Measurements from ENCODE around the gene SLC43A2.
A peak's percentile ranks its signal among the peaks of the same experiment; 100 is the strongest.

The SLC43A2 gene

DNA sequence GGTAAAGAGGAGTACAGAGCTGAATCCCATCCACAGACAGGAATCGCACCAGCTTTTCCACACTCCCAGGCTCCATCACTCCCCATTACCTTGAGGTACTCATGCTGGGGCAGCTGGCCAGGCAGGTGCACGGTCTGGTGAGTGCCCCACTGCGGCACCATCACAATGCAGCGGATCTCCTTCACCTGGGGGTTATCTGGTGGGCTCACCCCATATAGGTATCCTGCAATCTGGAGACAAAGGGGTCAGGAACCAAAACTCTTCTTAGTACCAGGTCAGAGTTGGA, 22.9 kb upstream of the SLC43A2 start:
- no peak overlapping the region for H3K4me3 ChIP-seq (replicated peaks; ENCODE audit: low read depth, low read length)
- no peak for DNase-seq (ENCODE audit: extremely low read depth, low read depth)
- TF ChIP-seq, protein P1, sequence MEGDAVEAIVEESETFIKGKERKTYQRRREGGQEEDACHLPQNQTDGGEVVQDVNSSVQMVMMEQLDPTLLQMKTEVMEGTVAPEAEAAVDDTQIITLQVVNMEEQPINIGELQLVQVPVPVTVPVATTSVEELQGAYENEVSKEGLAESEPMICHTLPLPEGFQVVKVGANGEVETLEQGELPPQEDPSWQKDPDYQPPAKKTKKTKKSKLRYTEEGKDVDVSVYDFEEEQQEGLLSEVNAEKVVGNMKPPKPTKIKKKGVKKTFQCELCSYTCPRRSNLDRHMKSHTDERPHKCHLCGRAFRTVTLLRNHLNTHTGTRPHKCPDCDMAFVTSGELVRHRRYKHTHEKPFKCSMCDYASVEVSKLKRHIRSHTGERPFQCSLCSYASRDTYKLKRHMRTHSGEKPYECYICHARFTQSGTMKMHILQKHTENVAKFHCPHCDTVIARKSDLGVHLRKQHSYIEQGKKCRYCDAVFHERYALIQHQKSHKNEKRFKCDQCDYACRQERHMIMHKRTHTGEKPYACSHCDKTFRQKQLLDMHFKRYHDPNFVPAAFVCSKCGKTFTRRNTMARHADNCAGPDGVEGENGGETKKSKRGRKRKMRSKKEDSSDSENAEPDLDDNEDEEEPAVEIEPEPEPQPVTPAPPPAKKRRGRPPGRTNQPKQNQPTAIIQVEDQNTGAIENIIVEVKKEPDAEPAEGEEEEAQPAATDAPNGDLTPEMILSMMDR (IDR thresholded peaks at IDR 0.05; ENCODE audit: low read depth, low read length, missing control alignments): no peak

DNA sequence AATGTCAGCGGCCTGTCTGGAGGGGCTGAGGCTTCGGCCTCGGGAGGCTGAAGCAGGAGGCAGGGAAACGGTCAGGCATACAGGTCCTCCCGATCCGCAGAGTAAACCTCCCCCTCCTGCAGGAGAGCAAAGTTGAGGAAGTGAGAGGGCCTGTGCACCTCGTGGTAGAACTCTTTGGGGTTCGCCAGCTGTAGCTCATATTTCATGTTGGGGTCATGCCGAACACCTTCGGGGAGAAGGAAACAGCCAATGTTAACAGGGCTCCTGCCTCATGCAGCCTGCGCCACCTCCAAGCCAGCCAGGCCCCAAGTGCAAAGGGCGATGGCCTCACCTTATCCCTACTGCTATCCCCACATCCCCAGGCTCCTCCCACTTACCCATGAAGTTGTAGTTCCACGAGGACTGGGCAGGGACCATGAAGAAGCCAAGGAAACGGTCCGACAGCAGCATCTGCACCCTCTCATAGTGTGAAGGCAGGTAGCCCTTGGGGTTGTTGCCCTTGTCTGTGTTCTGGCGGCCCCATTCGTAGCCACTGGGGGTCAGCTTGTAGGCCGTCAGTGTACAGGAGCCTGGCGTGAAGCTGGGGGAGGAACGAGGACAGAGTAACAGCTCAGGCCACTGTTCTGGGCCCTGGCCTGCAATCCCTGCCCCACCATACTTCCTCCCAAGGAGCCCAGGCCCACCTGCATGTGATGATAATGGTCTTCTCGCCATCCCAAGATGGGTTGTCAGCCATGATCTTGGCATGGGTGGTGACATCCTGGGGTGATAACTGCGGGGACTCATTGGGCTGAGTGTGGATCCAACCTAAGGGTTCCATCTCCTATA, 22.3 kb upstream of the SLC43A2 start:
- no peak for DNase-seq (ENCODE audit: extremely low read depth, low read depth)
- no peak overlapping the region for H3K4me3 ChIP-seq (replicated peaks; ENCODE audit: low read depth, low read length)

DNA sequence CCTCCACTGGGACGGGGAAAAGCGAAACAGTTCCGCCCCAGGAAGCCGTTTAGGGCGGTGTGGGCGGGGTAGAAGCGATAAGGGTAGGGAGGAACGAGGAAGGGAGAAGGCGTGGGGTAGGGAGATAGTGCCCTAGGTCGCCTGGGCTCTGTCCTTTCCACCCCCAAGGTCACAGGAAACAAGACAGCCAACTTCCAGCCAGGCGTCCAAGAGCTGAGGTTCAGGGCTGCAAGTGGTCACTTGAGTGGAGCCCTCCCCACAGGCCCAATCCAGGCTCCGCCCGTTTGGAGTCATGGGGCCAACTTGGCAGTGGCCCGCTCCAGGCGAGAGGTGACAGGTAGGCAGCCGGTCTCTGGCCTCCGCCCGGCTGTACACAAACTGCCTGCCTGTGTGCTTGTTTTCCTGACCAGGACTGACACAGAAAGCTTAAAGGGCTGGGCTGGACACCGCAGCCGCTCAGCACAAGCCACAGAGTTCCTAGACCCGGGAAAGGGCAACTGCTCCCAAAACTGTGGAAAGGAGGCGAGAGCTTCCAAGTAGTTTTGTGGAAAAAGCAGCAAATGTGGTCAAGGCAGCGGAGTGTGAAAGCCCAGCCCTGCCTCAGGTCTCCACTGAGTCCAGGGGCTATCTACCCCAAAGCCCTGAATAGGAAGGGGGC, 21.3 kb upstream of the SLC43A2 start, which contains the start of gene RILP:
Gene RILP (minus strand): TSS at position 23 of the 658 bp plus-strand sequence. CDS start 62 bp downstream, outside the sequence.
- TF ChIP-seq, protein P1 (IDR thresholded peaks at IDR 0.05; ENCODE audit: low read depth, low read length, missing control alignments): no peak
- DNase-seq (ENCODE audit: extremely low read depth, low read depth): no peak
- peak within 1 kb of the TSS; percentile 45 for H3K4me3 ChIP-seq (replicated peaks; ENCODE audit: low read depth, low read length)

More for the DNA sequence above, 22.3 kb upstream of the SLC43A2 start:
- TF ChIP-seq, protein P1 (IDR thresholded peaks at IDR 0.05; ENCODE audit: low read depth, low read length, missing control alignments): no peak

DNA sequence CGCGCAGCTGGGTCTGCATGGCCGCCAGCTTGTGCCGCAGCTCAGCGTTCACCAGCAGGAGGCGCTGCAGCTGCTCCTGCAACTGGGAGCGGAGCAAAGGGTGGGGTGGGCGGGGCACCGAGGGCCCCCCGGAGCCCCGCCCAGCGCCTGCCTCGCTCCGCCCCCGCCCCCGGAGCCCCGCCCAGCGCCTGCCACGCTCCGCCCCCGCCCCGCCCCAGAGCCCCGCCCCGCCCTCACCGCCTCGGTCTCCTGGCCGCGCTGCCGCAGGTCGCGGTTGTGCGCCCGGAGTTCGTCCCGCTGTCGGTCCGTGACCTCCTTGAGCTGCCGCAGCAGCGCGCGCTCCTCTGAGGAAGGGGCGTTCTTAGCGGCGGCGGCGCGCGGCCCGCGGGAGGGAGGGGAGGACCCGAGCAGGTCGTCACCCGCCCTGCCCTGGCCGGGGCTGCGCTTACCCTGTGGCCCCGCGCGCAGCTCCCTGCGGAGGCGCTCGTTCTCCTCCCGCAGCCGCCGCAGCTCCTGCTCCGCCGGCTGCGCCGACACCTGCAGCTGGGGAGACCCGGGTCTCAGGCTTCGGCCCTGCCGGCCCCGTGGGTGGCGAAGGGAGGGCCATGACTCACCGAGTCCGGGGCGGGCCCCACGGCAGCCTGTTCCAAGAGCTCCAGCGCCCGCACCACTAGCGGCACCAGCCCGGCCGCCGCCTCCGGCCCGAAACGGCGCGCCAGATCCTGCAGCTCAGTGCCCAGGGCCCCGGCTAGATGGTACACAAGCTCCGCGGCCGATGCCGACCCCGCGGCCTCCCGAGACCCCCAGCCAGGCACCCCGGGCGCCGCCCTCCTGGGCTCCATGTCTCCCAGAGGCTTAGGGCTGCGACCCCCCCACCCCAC, 20.6 kb upstream of the SLC43A2 start:
- peak; percentile 60 for DNase-seq (ENCODE audit: extremely low read depth, low read depth)
- TF ChIP-seq, protein P1 (IDR thresholded peaks at IDR 0.05; ENCODE audit: low read depth, low read length, missing control alignments): peak; percentile 67
- H3K4me3 ChIP-seq (replicated peaks; ENCODE audit: low read depth, low read length): peak overlapping the region; percentile 45

DNA sequence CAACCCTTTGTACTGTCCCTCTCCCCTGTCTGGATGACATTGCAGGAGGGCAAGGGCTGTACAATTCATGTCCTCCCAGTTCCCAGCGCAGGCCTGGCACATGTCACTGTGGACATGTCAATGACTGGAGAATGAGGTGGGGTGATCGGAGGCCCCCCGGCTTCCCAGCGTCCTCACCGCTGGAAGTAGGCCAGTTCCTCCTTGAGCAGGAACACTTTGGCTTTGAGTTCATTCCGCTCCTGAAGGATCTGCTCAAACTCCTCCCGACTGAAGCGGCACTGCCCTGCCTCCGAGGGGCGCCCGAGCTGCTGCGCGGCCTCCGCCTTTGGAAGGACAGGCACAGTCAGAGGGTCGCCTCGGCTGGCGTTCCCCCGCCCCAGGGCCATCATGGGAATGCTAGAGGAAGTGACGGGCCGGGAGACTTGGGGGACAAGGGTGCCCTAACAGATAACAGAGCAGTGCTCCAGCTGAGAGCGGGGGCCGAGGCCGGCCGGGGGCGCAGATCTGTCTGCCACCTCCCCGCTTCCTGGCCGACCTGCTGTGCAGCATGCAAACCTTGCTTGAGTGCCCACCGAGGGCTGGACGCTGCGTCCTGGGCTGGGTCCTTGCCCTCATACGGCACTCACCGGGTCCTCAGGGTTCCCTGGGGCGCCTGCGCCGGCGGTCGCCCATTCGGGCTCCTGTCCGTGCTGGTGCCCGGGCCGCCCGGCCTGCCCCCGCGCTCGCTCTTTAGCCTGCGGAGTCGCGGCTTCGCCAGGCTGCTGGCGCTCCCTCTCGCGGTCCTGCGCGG, 19.7 kb upstream of the SLC43A2 start:
- H3K4me3 ChIP-seq (replicated peaks; ENCODE audit: low read depth, low read length): peak overlapping the region; percentile 28
- DNase-seq (ENCODE audit: extremely low read depth, low read depth): no peak
- TF ChIP-seq, protein P1 (IDR thresholded peaks at IDR 0.05; ENCODE audit: low read depth, low read length, missing control alignments): no peak

DNA sequence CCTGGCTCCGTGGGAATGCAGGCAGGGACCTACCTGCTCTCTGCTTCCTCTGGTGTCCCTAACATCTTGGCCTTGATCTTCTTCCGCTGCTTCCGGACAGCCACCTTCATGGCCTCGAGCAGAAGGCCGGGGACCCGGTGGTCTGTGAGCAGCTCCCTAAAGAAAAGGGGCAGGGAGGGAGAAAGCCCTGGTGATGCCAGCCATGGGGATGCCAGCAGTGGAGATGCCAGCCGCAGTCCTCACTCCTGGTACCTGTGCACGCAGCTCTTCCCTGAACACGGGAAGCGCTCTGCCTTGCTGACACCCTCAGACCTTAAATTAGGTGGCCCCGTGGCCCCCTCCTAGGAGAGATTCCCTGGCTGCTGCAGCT, 19.2 kb upstream of the SLC43A2 start:
- no peak for DNase-seq (ENCODE audit: extremely low read depth, low read depth)
- no peak overlapping the region for H3K4me3 ChIP-seq (replicated peaks; ENCODE audit: low read depth, low read length)
- TF ChIP-seq, protein P1 (IDR thresholded peaks at IDR 0.05; ENCODE audit: low read depth, low read length, missing control alignments): no peak

Measured in HFF-Myc (cell line).